NCI-H748 (cell line): ENCODE data around the gene KCND2.

ENCODE experiments used
- DNase-seq: peaks from one replicate; lab custom pipeline; 2025; ENCODE audit not compliant: unreplicated experiment; lab: John Stamatoyannopoulos, UW

Gene KCND2

GRCh38 chr7:120582916-120583315 lies 309.9 kb downstream of the KCND2 start:
- DNase-seq, result no peak

GRCh38 chr7:120583899-120584586 lies 311.1 kb downstream of the KCND2 start:
- no peak for DNase-seq

GRCh38 chr7:120586571-120586970 lies 313.6 kb downstream of the KCND2 start:
- no peak for DNase-seq

GRCh38 chr7:120587243-120587642 lies 314.3 kb downstream of the KCND2 start:
- DNase-seq, result no peak

GRCh38 chr7:120588416-120588815 lies 315.4 kb downstream of the KCND2 start:
- no peak for DNase-seq

GRCh38 chr7:120588862-120589261 lies 315.9 kb downstream of the KCND2 start:
- no peak for DNase-seq

- DNase-seq, result no peak
These were observed 327.6 kb downstream of the KCND2 start for GRCh38 chr7:120600607-120601006.

- DNase-seq, result no peak
These were observed 330.4 kb downstream of the KCND2 start for GRCh38 chr7:120603366-120603765.

GRCh38 chr7:120609136-120609753 lies 336.3 kb downstream of the KCND2 start:
- peak; percentile 69 for DNase-seq

GRCh38 chr7:120611975-120612374 lies 339.0 kb downstream of the KCND2 start:
- DNase-seq, result no peak

- DNase-seq, result no peak
These were observed 342.7 kb downstream of the KCND2 start for GRCh38 chr7:120615703-120616102.

- no peak for DNase-seq
These were observed 344.3 kb downstream of the KCND2 start for GRCh38 chr7:120617275-120617674.

GRCh38 chr7:120628251-120628650 lies 355.3 kb downstream of the KCND2 start:
- DNase-seq, result no peak

- no peak for DNase-seq
These were observed 366.9 kb downstream of the KCND2 start for GRCh38 chr7:120639884-120640283.

- DNase-seq, result no peak
These were observed 373.0 kb downstream of the KCND2 start for GRCh38 chr7:120645966-120646365.

- DNase-seq, result no peak
These were observed 381.3 kb downstream of the KCND2 start for GRCh38 chr7:120654241-120654640.

GRCh38 chr7:120658516-120658915 lies 385.5 kb downstream of the KCND2 start:
- DNase-seq, result no peak

- DNase-seq, result no peak
These were observed 389.3 kb downstream of the KCND2 start for GRCh38 chr7:120662291-120662690.

- no peak for DNase-seq
These were observed 392.1 kb downstream of the KCND2 start for GRCh38 chr7:120665068-120665467.

- no peak for DNase-seq
These were observed 402.1 kb downstream of the KCND2 start for GRCh38 chr7:120675076-120675475.

- DNase-seq, result no peak
These were observed 404.6 kb downstream of the KCND2 start for GRCh38 chr7:120677535-120677934.

GRCh38 chr7:120680985-120681384 lies 408.0 kb downstream of the KCND2 start:
- no peak for DNase-seq

- peak; percentile 50 for DNase-seq
These were observed 411.5 kb downstream of the KCND2 start for GRCh38 chr7:120684463-120684862.
